Jurkat, Clone E6-1 (cell line): Measurements from ENCODE around the gene LSS.
"Not testable (repeated sequence)": the region's sequence is repeated elsewhere in the genome, so short reads cannot be mapped to it uniquely, and the experiment has no call there.

Experiments
- DNase-seq: peaks from one replicate; pipeline ENCODE4 v3.0.0-alpha.2; 2011; ENCODE audit warnings: low read depth, low spot score
- H3K4me3 ChIP-seq: 2 replicates; pipeline ENCODE4 v1.5.1; 2011; ENCODE audit warnings: mild to moderate bottlenecking, low read length, control low read depth, moderate library complexity

The LSS gene

DNA sequence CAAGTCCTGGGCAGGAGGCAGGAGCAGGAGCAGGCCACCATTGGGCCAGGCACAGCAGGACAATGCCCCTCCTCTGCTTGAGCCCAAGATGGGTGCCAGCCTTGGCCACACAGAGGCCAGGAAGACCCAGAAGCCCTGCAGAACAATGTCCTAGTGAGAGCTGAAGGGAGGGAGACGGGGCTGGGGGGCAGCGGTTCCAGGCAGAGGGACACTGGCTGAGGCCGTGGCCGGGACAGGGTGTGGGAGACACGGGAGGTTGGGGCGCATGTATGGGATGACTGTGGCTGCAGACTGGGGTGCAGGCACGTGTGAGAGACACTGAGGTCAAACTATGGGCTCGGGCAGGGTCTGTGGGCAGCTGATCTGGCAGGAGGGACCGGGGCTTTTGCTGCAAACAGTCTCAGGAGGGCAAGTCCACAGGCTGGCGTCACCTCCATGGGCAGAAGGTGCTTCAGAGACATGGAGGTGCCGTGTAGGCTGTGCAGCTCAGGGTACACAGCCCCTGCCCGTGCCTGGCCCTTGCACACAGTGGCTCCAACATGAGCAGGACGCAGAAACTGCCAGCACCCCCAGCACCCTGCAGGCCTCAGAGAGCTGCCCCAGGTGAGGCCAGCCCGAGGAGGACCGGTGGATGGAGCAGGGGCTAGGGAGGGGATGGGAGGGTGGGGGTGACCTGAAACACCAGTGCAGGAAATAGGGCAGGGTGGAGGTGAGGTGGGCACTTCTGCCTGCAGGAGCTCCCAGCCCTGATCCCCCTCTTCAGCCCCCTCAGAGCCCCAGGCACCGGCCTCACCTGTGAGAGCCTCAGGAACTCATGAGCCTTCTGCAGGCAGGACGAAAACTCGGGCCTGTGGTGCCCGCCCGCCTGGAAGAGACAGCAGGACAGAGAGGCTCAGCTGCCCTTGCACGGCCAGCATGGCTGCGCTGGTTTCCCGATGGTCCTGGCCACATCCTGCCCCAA is 19.5 kb downstream of the LSS start:
- DNase-seq: no peak
- H3K4me3 ChIP-seq: no peak overlapping the region

DNA sequence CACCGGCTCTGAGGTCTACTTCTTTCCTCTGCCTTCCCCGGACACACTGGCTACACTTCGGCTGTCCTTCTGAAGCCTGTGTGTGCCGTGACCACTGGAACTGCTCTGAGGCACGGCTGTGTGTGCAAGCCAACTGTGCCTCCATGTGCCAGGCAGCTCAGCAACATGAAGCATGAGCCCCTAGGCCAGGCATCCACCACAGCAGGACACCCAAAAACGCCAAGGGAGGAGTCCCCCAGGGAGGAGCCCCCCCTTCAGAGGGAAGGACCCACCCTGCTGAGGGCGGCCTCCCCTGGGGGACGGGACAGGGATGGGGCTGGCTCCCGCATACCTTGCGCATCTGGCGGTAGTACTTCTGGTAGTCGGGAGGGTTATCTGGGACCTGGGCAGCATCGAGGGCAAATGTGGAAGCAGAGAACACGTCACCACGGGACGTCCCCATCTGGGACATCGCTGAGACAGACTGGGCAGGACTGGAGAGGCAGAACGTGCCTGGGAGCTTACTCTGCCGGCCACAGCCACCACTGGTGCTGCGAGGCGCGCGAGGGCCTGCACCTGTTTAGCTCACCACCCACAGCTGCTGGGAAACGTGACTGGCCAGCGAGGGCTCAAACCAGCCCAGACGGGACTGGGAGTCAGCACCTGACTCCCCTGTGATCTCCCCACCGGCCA is 20.5 kb downstream of the LSS start:
- DNase-seq: no peak

DNA sequence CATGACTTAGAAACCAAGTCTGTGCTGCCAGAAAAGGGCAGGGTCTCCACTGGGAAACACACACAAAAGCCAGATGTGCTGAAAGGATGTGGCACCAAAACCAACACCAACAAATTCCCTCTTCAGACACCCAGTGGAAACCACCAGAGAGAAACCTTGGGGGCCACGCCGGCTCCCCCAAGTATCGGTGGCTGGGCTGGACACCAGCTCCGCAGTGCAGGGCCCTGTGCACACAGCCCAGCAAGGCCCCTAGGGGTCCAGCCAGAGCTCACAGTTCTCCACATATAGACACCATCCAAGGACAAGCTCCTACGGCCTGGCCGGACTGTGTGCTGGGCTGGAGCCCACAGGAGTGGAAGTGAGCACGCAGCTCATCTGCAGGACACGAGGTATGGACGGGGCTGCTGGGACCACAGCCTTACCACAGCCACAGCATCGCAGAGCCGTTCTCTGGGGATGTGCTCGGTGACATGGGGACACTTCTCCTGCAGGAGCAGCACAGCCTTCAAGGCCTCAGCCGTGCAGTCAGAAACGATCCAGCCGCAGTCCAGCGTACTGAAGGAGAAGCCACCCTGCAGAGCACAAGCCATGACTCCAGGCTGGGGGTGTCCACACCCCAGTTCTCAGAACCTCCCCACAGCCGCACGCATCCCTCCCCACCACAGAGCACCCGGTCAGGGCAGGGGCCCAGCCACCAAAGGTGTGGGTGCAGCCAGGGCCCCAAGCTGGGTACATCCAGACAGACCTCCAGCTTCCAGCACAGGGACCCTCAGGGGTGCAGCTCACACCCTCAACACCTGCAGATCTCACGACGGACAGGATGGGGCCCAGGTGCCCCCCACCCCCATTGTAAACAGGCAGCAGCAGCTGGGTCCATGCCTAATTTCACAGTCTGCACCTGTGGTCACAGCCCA is 21.3 kb downstream of the LSS start:
- H3K4me3 ChIP-seq: no peak overlapping the region
- DNase-seq: no peak

More for the DNA sequence above, 20.5 kb downstream of the LSS start:
- no peak overlapping the region for H3K4me3 ChIP-seq

DNA sequence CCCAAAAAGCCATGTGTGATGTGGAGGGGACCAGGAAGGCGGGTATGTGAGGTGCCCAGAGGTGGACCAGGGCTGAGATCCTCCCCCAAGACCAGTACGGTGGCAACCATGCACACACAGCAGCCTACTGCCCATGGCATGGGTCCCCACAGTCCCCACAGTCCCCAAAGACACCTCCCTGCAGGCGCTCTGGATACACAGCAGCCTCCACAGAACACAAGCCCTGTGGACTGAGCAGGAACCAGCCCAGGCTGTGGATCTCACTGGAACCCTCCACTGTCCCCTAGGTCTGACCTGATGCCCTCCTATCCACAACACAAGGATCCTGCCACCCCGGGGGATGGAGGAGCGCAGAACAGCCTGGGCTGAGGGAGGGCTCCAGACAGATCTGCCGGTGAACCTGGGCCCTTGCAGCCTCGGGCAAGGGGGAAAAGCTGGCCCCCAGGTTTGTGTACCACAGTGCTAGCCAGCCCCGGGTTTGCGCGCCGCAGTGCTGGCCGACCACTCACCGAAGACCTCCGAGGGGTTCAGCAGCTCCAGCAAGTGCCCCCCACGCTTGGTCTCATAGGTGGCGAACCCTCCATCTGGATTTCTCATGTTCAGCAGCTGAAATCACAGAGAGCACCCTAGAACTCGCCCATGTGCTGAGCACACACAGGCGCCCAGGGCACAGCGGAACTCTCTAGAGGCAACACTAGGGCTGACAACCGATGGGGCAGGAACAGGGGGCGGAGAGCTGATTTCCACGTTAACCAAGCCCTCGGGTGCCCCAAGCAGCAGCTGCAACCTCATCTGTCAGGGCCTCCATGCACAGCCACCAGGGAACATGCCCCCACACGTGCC is 22.2 kb downstream of the LSS start:
- H3K4me3 ChIP-seq: no peak overlapping the region
- no peak for DNase-seq

DNA sequence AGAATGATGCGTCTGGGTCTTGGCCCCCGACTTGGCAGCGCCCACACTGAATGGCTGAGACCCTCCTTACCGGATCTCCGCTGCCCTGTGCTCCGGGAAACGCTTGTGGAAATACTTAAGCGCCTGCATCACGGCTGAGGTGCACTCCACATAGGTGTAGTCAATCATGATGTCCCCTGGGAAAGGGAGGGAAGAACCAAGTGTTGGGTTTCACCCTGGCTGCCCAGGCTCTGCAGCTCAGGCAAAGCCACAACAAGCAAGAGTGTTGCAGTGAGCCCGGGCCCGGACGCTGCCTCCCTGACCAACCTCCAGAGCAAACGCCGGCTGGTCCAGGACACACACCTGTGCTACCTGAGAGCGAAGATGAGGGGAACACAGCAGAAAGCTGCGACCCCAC is 22.8 kb downstream of the LSS start:
- no peak overlapping the region for H3K4me3 ChIP-seq
- DNase-seq: no peak

DNA sequence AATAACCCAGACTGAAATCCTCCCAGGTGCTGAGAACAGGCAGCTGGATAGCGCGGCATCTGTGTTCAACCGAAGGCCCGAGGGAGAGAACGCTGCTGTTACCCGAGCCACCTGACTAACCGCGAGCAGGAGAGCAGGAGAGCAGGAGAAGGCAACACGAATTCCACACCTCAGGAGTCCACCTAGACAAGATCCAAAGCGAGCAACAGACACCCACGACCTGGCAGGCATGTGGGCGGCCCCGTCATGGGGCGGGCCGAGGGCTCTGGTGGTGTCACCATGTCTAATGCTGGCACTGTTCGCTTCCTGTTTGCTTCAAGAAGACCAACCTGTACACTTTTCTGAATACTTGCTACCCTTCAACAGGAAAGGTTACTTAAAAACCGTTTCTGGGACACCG is 23.4 kb downstream of the LSS start:
- no peak overlapping the region for H3K4me3 ChIP-seq
- no peak for DNase-seq

DNA sequence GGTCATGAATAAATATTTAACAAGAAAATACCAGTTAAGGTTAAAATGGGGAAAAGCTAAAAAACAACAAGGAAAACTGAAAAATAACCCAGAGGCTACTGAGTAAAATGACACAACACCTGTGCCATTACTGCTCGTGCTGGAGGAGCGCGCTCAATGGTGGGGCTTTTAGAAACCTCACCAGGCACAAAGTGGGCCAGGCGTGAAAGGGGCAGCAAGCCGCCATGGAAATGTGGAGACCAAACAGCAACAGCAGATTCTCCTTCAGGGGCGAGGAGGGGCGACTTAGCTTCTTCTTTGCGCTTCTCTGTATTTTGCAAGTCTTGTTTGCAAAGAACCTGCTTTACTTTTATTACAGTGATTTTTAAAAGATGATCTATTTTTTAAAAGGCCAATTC is 25.4 kb downstream of the LSS start:
- no peak for DNase-seq
- no peak overlapping the region for H3K4me3 ChIP-seq

DNA sequence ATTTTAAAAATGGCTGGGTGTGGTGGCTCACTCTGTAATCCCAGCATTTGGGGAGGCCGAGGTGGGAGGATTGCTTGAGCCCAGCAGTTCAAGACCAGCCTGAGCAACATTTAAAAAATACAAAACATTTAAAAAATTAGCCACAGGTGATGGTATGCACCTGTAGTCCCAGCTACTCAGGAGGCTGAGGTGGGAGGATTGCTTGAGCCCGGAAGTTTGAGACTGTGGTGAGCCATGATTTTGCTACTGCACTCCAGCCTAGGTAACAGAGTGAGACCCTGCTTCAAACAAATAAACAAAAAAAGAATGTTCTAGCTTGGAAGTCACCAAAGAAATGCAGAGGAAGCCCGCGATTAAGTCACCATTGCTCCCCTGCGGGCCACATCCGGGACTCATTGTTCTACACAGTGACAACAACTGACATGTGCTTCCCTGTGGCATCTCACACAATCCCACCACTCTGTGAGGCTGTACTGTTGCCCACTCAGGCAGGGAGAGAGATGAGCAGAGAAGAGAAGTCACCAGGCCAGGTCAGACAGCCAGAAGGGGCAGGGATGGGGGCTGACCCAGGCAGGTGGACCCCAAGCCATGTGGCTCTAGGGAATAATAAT is 25.9 kb downstream of the LSS start:
- peak; percentile 64 for DNase-seq
- no peak overlapping the region for H3K4me3 ChIP-seq

DNA sequence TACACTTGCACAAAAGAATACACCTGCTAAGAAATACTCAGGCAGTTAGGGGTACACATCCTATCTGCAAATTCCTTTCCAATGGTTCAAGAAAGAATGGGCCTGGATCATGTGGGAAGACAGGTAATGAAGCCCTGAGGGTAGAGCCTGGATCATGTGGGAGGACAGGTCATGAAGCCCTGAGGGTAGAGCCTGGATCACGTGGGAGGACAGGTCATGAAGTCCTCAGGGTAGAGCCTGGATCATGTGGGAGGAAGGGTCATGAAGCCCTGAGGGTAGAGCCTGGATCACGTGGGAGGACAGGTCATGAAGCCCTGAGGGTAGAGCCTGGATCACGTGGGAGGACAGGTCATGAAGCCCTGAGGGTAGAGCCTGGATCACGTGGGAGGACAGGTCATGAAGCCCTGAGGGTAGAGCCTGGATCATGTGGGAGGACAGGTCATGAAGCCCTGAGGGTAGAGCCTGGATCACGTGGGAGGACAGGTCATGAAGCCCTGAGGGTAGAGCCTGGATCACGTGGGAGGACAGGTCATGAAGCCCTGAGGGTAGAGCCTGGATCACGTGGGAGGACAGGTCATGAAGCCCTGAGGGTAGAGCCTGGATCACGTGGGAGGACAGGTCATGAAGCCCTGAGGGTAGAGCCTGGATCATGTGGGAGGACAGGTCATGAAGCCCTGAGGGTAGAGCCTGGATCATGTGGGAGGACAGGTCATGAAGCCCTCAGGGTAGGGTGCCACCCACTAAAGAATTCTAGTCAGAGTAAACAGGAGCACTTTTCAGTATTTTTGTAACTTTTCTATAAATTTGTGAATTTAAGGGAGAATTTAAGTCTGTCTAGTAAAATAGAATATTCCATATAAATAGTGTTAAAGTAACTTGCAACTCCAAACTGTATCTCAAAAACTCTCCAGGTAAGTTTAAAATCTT is 27.4 kb downstream of the LSS start:
- not testable (repeated sequence) for DNase-seq

DNA sequence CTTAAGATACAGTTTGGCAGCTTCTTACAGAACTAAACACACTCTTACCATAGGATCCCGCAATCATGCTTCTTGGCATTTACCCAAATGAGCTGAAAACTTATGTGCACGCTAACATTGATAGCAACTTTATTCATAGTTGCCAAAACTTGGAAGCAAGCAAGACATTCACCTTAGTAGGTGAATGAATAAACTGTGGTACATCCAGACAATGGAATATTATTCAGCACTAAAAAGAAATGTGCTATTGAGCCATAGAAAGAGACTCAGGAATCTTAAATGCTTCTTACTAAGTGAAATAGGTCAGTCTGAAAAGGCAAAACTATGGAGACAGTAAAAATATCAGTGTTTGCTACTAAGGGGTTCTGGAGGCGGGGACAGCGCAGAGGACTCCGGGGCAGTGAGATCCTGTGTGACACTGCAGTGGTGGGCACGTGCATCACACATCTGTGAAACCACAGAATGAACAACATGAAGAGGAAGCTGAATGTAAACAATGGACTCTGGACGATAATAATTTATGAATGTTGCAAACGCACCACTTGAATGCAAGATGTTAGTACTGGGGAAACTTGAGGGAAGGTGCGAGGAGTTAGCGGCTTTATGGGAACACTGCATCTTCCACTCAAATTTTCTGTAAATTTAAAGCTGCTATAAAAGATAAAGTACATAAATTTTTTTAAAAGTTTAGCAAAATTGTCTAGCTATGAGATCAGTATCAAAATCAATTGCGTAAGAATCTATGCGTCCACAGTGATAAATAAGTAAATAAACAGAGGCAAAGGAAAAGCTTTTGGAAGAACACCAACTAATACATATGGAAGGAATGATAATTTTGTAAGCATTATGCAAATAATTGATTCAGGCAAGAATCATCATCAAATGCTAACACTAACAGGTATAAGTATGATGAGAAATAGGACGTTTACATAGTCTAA is 28.9 kb downstream of the LSS start:
- no peak overlapping the region for H3K4me3 ChIP-seq
- no peak for DNase-seq

More for the DNA sequence above, 27.4 kb downstream of the LSS start:
- not testable (repeated sequence) for H3K4me3 ChIP-seq

DNA sequence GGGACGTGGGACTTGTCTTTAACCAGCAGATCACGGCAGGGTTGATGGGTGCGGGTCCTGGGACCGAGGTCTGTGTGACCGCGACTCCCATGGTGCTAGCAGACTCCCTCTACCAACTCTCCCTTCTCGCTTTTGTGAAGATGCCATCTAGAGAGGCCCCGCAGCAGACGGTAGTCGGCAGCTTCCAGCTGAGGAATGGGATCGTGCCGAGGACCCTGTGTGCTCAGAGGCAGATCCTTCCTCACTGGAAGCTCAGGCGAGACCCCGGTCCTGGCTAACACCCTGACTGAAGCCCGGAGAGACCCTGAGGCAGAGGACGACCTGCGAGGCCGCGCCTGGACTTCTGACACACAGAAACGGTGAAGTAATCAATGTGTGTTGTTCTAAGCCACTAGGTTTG is 31.8 kb downstream of the LSS start:
- H3K4me3 ChIP-seq: no peak overlapping the region
- DNase-seq: no peak

DNA sequence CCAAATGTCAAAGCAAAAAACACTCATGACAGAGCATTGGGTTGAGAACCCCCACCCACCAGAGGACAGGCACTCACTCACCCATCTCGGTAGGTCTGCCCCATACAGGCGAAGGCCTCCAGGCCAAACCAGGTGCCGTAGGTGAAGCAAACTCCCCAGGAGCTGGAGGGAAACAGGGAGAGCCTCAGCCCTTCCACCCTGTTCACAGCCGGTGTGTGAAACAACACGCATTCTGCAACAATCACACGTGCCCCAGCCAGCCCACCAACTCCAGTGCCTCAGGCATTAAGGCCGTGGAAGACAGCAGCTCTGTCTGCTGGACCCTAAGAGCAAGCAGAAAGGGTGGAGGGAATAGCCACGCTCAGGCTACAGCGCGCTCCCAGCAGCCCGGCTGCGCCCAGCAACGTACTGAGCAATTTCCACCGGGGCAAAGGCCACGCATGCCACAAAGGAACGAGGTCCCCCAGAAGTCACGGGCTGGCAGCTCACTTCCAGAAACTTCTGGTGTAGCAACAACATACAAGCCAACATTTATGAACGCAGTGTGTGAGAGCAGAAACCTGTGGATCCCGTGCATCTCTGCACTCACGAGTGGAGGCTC is 32.9 kb downstream of the LSS start:
- no peak overlapping the region for H3K4me3 ChIP-seq
- no peak for DNase-seq

DNA sequence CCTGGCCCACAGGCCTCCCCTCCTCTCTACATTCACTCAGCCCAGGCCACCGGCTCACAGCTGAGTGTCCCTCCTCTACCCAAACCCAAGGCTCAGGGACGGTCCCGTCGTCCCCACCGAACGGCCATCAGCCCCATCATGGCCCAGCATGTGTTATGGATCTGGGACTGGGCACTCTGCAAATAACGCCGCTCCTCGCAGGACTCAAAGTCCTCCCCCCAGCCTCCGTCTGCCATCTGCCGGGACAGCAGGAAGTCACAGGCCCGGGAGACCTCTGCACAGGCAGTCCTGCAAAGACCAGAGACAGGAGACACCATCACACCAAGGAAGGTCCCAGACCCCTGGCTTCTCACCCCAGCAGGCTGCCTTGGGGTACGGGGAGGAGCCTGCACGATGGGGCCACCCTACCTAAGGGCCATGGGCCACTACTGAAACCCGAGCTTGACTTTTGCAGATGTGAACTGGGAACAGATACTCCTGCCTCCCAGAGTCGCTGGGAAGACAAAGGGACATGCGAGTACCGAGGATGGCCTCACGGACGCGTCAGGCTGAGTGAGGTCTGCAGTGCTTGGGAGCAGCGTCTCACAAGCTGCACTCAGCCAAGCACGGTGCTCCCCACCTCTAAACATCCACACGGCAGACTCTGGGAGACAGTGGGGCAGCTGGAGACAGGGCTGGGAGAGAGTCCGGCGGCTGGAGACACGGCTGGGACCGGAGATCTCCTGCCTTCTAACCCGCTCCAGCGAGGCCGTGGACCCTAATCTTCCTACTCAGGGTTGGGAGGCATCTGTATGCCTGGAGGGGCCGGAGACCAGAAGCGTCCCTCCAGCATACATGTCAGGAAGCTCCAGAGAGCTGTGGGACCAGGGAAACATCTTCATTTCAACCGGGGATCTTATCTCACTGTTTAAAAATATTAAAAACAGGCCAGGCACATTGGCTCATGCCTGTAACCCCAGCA is 33.9 kb downstream of the LSS start:
- no peak for DNase-seq

DNA sequence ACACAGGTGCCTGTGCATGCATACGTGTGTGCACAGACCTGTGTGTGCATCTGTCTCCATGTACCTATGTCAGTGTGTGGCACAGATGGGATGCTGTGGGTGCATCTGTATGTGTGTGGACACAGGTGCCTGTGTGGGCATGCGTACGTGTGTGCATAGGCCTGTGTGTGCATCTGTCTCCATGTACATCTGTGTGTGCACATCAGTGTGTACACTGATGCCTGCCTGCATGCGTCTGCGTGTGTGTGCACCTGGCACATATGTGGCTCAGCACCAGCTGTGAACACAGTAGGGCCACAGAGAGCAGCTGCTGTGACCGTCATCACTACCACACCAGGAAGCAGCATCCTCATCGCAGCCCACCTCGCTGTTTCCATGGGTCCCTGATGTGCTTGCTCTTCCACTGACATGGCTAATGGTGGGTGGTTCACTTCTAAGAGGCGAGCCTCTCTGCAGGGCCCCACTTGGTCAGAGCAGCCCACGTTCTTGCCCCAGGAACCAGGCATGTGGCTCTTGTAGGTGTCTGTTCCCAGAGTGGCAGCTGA is 34.7 kb downstream of the LSS start:
- no peak for DNase-seq

More for the DNA sequence above, 33.9 kb downstream of the LSS start:
- H3K4me3 ChIP-seq: no peak overlapping the region

More for the DNA sequence above, 34.7 kb downstream of the LSS start:
- no peak overlapping the region for H3K4me3 ChIP-seq
